Activated naive CD4-positive, alpha-beta T cell treated with anti-CD3 and anti-CD28 coated beads, Interleukin-2, amount 50 U/mL, for 16 hours (primary cell): ENCODE measurements around the gene SELP.
"Not testable (repeated sequence)": the region's sequence is repeated elsewhere in the genome, so short reads cannot be mapped to it uniquely, and the experiment has no call there.

Experiments used
- DNase-seq: peaks from one replicate; pipeline ENCODE4 v3.0.0-alpha.2; 2020

The SELP gene

DNA sequence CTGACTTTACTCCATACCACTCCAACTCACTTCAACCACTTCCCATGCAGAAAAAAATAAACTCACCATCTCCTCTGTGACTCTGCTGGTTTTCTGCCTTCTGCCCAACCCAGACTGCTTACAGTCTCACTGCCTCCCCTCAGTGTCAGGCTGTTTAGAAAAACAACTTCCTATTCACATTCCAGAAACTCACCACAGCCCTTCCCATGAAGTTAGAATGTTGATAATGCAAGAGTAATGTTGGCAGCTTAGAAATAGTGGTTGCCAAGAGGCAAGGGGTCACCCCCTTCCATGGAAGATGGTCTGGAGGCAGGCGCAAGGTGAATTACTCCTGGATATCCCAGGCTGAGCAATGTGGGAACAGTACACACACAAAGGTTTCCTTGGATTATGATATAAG, at the start of gene SELP:
Gene SELP, minus strand, starts transcription at position 119 of the 400 bp plus-strand sequence. Its CDS starts 50 bp downstream, at position 69.
- DNase-seq: no peak

DNA sequence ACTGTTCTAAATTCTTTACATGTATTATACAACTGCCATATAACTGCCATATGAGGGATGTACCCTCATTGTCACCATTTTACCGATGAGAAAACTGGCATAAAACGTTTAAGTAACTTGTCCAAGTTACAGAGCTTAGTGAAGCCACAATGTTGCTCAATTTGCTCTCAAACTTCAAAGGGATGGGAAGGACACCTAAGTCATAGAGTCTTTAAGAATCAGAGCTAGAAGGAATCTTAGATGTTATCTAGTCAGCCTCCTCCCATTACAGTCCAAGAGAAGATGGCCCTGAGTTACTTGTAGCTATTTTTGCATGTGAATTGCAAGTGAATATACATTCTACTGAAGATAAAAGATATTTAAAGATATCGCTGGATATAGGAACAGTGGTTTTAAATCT, 49.8 kb upstream of the SELP start:
- no peak for DNase-seq

DNA sequence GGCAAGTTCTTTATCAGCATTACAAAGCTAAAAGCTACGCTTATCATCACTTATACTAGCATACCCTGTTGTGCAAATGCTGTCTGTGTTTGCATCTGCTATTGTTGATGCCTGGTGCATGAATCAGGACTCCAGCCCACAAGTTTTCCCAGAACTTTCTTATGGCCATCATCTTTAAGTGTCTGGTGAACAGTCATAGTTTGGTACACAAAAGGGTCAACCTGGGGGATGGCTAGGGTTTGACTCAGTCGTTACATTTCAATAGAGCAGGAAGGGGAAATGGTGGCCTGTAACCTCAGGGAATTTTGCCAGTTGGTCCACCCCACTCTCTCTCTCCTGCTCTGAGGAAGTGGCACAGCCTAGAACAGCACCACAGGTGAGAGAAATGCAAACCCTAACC, 46.1 kb upstream of the SELP start:
- no peak for DNase-seq

DNA sequence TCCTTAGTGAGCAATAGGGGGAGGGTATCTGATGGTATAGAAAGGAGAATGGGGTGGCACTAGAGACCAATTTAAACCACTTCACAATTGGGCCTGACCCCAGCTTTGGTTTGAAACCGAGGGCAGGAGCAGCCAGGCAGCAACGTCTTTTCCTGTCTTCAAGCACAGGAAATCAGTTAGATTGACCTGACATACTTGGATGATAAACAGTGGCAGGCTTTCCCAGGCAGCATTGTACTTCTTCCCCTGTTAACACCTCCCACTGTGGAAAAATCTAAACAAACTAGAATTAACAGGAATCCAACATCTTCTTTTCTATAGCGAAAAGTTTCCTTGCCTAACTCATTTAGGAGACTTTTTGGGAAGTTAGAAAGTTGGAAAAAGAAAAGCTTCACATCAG, 40.9 kb upstream of the SELP start:
- no peak for DNase-seq

DNA sequence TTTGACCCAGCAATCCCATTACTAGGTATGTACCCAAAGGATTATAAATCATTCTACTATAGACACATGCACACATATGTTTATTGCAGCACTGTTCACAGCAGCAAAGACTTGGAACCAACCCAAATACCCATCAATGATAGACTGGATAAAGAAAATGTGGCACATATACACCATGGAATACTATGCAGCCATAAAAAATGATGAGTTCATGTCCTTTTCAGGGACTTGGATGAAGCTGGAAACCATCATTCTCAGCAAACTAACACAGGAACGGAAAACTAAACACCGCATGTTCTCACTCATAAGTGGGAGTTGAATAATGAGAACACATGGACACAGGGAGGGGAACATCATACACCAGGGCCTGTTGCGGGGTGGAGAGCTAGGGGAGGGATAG, 40.3 kb upstream of the SELP start:
- DNase-seq: not testable (repeated sequence)

DNA sequence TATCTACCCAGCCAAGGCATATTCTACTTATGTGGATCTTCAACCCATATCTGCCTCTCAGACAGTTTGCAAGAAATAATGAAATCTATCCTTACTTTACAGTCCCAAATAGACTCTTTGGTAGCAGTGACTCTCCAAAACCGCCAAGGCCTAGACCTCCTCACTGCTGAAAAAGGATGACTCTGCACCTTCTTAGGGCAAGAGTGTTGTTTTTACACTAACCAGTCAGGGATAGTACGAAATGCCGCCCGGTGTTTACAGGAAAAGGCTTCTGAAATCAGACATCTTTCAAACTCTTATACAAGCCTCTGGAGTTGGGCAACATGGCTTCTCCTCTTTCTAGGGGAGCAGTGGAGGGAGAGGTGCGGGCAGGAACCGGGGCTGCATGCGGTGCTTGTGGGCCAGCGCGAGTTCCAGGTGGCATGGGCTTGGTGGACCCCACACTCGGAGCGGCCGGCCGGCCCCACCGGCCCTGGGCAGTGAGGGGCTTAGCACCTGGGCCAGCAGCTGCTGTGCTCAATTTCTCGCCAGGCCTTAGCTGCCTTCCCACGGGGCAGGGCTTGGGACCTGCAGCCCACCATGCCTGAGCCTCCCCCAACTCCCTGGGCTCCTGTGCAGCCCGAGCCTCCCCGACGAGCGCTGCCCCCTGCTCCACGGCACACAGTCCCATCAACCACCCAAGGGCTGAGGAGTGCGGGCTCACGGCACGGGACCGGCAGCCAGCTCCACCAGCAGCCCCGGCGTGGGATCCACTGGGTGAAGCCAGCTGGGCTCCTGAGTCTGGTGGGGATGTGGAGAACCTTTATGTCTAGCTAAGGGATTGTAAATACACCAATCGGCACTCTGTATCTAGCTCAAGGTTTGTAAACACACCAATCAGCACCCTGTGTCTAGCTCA, 38.0 kb upstream of the SELP start:
- DNase-seq: not testable (repeated sequence)

DNA sequence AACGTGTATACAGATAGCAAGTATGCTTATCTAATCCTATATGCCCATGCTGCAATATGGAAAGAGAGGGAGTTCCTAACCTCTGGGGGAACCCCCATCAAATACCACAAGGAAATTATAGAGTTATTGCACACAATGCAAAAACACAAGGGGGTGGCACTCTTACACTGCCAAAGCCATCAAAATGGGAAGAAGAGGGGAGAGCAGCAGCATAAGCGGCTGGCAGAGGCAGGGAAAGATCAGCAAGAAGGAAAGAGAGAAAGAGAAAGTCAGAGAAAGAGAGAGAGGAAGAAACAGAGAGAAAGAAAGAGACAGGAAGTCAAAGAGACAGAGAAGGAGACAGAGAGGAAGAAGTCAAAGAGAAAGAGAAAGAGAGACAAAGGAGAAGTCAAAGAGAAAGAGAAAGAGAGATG, 37.3 kb upstream of the SELP start:
- DNase-seq: not testable (repeated sequence)

DNA sequence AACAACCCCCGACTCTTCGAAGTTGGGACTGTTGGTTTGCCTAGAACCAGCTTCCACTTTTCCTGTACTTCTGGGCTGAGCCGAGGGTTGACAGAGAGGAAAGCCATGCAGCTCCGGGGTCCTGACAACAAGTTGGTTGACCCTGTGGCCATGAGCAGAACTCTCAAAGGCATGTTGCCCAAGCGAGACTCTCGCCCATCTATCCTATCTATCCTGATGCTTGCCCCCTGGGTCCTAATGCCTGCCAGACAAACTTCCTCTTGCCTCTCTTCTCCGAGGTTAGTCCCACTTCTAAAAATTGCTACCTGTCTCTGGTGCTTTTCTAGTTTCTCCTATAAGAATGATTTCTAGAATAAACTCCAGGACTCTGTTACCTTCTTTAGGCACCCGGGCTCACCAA, 32.8 kb upstream of the SELP start:
- not testable (repeated sequence) for DNase-seq

DNA sequence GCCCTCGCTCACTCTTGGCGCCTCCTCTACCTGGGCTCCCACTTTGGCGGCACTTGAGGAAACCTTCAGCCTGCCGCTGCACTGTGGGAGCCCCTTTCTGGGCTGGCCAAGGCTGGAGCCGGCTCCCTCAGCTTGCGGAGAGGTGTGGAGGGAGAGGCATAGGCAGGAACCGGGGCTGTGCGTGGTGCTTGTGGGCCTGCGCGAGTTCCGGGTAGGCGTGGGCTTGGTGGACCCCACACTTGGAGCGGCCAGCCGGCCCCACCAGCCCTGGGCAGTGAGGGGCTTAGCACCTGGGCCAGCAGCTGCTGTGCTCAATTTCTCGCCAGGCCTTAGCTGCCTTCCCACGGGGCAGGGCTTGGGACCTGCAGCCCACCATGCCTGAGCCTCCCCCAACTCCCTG, 31.1 kb upstream of the SELP start:
- not testable (repeated sequence) for DNase-seq

DNA sequence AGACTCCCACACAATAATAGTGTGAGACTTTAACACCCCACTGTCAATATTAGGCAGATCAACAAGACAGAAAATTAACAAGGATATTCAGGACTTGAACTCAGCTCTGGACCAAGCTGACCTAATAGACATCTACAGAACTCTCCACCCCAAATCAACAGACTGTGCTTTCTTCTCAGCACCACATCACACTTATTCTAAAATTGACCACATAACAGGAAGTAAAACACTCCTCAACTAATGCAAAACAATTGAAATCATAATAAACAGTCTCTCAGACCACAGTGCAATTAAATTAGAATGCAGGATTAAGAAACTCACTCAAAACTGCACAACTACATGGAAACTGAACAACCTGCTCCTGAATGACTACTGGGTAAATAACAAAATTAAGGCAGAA, 28.9 kb upstream of the SELP start:
- not testable (repeated sequence) for DNase-seq

DNA sequence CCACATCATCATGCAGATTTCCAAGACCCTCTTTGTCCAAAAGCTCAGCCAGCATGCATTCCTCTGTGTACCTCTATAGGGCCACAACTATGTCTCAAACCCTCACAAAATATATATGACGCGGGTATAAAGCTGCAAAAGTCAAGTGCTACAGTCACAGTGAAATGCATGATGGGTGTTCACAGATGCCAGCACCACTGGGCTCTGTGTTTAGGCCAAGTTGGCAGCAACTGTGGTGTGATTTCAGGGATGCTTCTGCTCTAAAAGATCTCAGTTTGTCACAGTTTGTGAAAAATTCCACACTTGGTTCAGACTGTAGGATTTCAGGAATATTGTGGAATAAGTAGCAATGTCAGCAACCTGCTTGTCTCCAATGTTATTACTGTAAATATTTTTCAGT, 23.9 kb upstream of the SELP start:
- no peak for DNase-seq

DNA sequence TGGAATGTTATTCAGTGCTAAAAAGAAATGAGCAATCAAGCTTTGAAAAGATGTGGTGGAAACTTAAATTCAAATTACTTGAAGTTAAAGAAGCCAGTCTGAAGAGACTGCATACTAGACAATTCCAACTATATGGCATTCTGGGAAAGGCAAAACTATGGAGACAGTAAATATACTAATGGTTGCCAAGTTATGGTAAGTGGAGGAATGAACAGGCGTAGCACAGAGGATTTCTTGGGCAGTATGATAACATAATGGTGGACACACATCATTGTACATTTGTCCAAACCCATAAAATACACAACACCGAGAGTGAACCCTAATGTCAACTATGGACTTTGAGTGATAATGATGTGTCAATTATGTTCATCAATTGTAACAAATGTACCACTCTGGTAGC, 21.1 kb upstream of the SELP start:
- DNase-seq: no peak

DNA sequence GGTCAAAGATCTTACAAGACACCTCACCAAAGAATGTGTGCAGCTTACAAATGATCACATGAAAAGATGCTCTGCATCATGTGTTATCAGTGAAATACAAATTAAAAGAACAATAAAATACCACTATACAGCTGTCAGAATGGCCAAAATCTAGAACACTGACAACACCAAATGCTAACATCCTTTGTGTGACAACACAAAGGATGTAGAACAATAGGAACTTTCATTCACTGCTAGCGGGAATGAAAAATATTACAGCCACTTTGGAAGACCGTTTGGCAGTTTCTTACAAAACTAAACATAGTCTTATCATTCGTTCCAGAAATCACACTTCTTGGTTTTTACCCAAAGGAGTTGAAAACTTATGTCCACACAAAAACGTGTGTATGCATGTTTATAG, 20.6 kb upstream of the SELP start:
- no peak for DNase-seq

DNA sequence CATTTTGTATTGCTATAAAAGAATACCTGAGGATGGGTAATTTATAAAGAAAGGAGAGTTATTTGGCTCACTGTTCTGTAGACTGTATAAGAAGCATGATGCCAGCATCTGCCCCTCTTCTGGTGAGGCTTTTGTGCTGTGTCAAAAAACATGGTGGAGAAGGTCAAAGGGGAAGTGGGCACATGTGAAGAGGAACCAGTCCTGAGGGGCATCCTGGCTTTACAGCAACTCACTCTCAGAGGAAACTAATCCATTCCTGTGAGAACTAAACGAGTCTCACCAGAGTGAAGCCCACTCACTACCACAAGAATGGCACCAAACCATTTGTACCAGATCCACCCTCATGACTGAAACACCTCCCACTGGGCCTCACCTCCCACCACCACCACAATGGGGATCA, 18.8 kb upstream of the SELP start:
- DNase-seq: no peak

DNA sequence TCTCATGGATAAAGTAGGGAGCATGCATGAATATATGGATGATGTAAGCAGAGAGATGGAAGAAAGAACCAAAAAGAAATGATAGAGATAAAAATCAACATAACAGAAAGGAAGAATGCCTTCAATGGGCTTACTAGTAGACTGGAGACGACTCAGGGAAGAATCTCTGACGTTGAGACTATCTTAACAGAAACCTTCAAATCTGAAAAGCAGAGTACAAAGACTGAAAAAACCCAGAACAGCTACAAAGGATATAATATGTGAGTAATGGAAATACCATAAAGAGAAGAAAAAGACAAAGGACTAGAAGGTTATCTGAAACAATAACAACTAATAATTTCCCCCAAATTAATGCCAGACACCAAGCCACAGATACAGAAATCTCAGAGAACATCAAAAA, 18.3 kb upstream of the SELP start:
- DNase-seq: no peak

DNA sequence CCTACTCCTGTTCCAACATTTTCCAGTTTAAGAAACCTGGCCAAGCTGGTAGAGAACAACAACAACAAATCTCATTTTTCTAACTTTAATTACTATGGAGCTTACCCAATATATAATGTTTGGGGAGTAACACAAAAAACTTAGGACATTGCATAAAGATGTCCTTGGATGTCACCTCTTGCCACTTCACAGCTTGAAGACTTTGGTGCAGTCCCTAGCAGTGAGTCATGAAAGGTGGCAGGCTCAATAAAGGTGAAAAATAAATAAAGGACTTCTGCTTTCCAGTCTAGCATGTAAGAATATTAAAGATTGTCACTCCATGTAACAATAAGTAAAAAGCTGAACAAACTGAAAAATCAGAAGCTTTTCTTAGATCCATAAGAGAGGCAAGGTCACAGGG, 17.6 kb upstream of the SELP start:
- DNase-seq: no peak

DNA sequence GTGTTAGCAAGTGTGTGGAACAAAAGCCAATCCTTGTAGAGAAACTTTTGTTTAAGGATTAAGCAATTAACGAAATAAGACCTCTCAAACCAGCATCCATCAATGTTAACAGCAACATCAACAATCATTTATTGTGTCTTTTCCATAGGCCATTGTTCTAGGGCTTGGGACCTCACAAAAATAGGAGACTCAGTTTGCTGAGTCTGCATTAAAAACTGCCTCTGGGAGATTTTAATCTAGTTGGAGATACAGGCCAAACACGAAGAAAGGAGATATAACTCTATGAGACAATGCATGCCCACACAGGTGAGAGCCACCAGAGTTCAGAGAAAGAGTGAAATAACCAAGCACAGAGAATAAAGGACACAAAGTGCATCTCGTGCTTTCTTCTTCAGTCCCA, 14.4 kb upstream of the SELP start:
- DNase-seq: no peak

DNA sequence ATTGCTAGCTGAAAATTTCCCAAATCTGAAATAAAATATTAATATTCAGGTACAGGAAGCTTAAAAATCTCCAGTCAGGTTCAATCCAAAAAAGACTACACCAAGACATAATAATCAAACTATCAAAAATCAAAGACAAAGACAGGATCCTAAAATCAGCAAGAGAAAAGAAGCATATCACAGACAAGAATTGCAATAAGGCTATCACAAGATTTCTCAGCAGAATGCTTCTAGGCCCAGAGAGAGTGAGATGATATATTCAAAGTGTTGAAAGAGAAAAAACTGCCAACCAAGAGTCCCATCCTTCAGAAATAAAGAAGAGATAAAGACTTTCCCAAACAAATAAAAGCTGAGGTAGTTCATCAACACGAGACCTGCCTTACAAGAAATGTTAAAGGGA, 5.0 kb upstream of the SELP start:
- DNase-seq: no peak

DNA sequence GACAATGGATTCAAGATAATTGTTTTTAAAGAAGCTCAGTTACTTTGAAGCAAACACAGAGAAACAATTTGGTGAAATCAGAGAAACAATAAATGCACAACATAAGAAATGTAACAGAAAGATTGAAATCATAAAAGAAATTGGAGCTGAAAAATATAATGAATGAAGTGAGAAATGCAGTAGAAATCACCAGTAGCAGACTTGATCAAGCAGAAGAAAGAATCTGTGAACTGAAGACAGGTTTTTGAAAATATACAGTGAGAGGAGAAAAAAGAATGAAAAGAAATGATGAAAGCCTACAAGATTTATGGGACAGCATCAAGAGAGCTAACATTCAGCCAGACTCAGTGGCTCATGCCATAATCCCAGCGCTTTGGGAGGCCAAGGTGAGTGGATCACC, 4.2 kb upstream of the SELP start:
- DNase-seq: no peak

DNA sequence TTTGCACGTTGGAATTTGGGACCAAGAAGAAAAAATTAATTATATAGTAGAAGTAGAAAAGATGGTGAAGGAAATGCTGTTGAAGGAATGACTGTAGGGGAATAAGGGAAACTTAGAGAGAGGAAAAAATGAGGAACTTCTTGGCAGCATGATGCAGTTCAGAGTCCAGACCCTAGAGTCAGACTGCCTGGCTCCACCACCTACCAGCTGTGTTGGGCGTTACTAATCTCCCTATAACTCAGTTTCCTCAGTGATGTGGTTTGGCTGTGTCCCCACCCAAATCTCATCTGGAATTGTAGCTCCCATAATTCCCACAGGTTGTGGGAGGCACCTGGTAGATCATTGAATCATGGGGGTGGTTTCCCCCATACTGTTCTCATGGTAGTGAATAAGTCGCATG, 1.3 kb upstream of the SELP start:
- no peak for DNase-seq

DNA sequence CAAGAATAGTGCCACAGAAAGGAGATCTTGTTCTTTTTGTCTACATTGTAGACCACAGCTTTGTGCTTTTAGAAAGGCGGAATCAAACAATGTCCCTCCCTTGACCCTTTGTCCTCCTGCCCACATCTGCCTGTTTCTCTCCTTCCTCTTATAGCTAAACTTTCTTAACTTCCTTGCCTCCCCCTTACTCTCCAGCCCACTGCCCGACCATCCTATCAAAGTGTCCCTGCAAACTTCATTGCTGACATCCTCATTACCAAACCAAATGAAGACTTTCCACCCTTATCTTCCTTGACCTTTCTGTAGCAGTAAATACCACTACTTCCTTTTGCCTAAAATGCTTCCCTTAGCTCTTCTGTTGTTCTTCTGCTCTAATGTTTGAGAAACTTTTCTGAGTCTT, 5.0 kb downstream of the SELP start:
- no peak for DNase-seq

DNA sequence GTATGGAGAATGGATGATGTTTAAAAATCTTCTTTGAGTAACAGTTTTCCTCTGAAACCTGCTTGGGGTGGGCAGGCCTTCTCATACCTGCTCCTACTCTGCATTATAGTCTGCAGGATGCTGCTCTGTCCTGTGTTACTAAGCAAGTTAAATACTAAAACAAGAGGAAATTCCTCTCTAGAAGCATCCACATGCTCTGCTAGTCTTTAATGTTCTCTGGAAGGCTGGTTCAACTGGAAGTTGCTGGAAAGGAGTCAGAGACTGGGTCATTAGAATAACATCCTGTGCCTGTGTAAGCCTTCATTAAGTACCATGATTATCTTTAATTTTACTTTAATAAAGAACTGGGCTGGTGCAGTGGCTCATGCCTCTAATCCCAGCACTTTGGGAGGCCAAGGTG, 5.8 kb downstream of the SELP start:
- no peak for DNase-seq

DNA sequence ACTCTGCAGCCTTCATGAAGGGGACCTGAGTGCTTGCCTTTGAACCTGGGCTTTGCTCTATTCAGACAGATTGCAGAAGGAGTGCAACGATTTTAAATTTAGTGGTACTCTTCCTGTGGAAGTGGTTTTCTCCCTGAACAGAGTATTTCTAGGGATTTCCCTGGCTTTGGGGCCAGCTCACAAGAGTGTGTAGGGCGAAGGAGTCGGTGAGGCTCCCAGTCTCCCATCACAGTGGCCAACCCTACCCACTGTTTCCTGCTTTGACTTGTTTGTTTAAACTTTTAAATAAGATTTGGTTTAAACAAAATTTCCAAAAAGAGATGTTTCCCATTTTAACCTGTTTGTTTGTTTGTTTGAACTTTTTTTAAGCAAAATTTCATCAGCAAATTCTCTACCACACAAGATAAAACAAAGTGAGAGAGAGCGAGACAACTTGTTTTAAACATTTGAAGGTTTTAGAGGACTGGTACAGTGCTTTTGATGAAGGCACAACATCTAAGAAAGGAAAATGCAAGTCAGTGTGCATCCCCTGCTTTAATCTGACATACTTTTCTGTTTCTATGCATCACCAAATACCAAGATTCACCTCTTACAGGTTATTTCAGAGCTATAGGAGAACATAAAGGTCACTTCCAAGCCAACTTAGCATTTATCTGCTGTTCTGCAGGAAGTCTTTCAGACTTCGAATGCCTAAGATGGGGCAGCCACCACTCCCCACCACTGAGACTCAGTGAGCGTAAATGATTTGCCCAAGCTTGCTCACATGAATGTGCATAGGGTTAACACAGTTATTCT, 6.6 kb downstream of the SELP start:
- DNase-seq: no peak

DNA sequence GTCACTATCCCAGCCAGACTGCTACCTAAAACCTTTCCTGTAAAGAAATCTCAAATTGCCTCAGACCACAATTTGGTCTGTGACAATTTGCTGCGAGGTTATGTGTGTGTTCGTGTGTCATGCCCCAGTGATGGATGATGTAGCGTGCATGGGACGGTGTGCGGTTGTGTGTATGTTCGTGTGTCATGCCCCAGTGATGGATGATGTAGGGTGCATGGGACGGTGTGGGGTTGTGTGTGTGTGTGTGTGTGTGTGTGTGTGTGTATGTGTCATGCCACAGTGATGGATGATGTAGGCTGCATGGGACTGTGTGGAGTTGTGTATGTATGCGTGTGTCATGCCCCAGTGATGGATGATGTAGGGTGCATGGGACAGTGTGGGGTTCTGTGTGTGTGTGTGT, 9.4 kb downstream of the SELP start:
- no peak for DNase-seq
